ENCODE results near the gene COL6A1. TPM values are rescaled to one million over a fixed set of nuclear protein-coding genes. Genes with fewer than 3 reads are reported as not detected.
A peak's percentile ranks its signal among the peaks of the same experiment; 100 is the strongest.
"Not testable (repeated sequence)": the region's sequence is repeated elsewhere in the genome, so short reads cannot be mapped to it uniquely, and the experiment has no call there.

The COL6A1 gene
- total RNA-seq, 1 experiment from 2014 or later: 19.7 TPM

- no peak for DNase-seq (ENCODE audit: low spot score)
- intact Hi-C loops (cut with micrococcal nuclease; ENCODE audit: unreplicated experiment): no loop called here
- no TSS peak for BruUV-seq (replicated peaks)
- POLR2A ChIA-PET (ENCODE audit: low non-redundant PET): no interaction called here
- H3K27ac ChIP-seq (ENCODE audit: low read depth, low read length, poor library complexity, severe bottlenecking): no peak overlapping the region
- H3K9me3 ChIP-seq (ENCODE audit: low read depth, low read length, poor library complexity, severe bottlenecking): no peaks in the 10 kb centered on the region
- no peak overlapping the region for H3K4me3 ChIP-seq (ENCODE audit: low read depth, low read length, poor library complexity, severe bottlenecking)
- no peaks in the 10 kb centered on the region for H3K27me3 ChIP-seq (replicated peaks; ENCODE audit: insufficient read depth, low read depth, low read length, poor library complexity)
- no peak for TF ChIP-seq EZH2 (IDR thresholded peaks at IDR 0.05; ENCODE audit: borderline replicate concordance, low read depth, low read length, poor library complexity, severe bottlenecking)
- TF ChIP-seq CTCF (conservative IDR thresholded peaks at IDR 0.05; ENCODE audit: low read depth, low read length): no peak
- H3K4me1 ChIP-seq (ENCODE audit: insufficient read depth, low read length, poor library complexity, severe bottlenecking): peaks cover 19% of the 10 kb centered on the region
- H3K36me3 ChIP-seq (ENCODE audit: insufficient read depth, low read length, poor library complexity, severe bottlenecking): no peaks in the 10 kb centered on the region
- CTCF ChIA-PET: no interaction called here
These were observed 29.9 kb upstream of the COL6A1 start for GRCh38 chr21:45951676-45952075.

- intact Hi-C loops (cut with micrococcal nuclease; ENCODE audit: unreplicated experiment); BruUV-seq (replicated peaks); POLR2A ChIA-PET (ENCODE audit: low non-redundant PET); DNase-seq (ENCODE audit: low spot score); H3K36me3 ChIP-seq (ENCODE audit: insufficient read depth, low read length, poor library complexity, severe bottlenecking); H3K9me3 ChIP-seq (ENCODE audit: low read depth, low read length, poor library complexity, severe bottlenecking); H3K27ac ChIP-seq (ENCODE audit: low read depth, low read length, poor library complexity, severe bottlenecking); H3K27me3 ChIP-seq (replicated peaks; ENCODE audit: insufficient read depth, low read depth, low read length, poor library complexity); H3K4me3 ChIP-seq (ENCODE audit: low read depth, low read length, poor library complexity, severe bottlenecking); CTCF ChIA-PET: not testable (repeated sequence)
- H3K4me1 ChIP-seq (ENCODE audit: insufficient read depth, low read length, poor library complexity, severe bottlenecking): peaks cover 19% of the 10 kb centered on the region
These were observed 29.0 kb upstream of the COL6A1 start for GRCh38 chr21:45952527-45952926.

- BruUV-seq (replicated peaks): no TSS peak
- Histone ChIP-seq H3K9me3 (ENCODE audit: low read depth, low read length, poor library complexity, severe bottlenecking) (no peaks in the 10 kb centered on the region), H3K4me3 (ENCODE audit: low read depth, low read length, poor library complexity, severe bottlenecking) (no peak overlapping the region), H3K36me3 (ENCODE audit: insufficient read depth, low read length, poor library complexity, severe bottlenecking) (no peaks in the 10 kb centered on the region), H3K27me3 (replicated peaks; ENCODE audit: insufficient read depth, low read depth, low read length, poor library complexity) (no peaks in the 10 kb centered on the region), H3K4me1 (ENCODE audit: insufficient read depth, low read length, poor library complexity, severe bottlenecking) (peaks cover 19% of the 10 kb centered on the region), H3K27ac (ENCODE audit: low read depth, low read length, poor library complexity, severe bottlenecking) (no peak overlapping the region)
- TF ChIP-seq CTCF (conservative IDR thresholded peaks at IDR 0.05; ENCODE audit: low read depth, low read length) (no peak), EZH2 (IDR thresholded peaks at IDR 0.05; ENCODE audit: borderline replicate concordance, low read depth, low read length, poor library complexity, severe bottlenecking) (no peak)
- intact Hi-C loops (cut with micrococcal nuclease; ENCODE audit: unreplicated experiment): no loop called here
- CTCF ChIA-PET: no interaction called here
- DNase-seq (ENCODE audit: low spot score): no peak
- POLR2A ChIA-PET (ENCODE audit: low non-redundant PET): no interaction called here
These were observed 28.6 kb upstream of the COL6A1 start for GRCh38 chr21:45952974-45953373.

- no peak for DNase-seq (ENCODE audit: low spot score)
- POLR2A ChIA-PET (ENCODE audit: low non-redundant PET): no interaction called here
- Histone ChIP-seq H3K36me3 (ENCODE audit: insufficient read depth, low read length, poor library complexity, severe bottlenecking) (no peaks in the 10 kb centered on the region), H3K4me3 (ENCODE audit: low read depth, low read length, poor library complexity, severe bottlenecking) (no peak overlapping the region), H3K27ac (ENCODE audit: low read depth, low read length, poor library complexity, severe bottlenecking) (no peak overlapping the region), H3K9me3 (ENCODE audit: low read depth, low read length, poor library complexity, severe bottlenecking) (no peaks in the 10 kb centered on the region), H3K27me3 (replicated peaks; ENCODE audit: insufficient read depth, low read depth, low read length, poor library complexity) (no peaks in the 10 kb centered on the region), H3K4me1 (ENCODE audit: insufficient read depth, low read length, poor library complexity, severe bottlenecking) (peaks cover 19% of the 10 kb centered on the region)
- CTCF ChIA-PET: interaction anchor here (0.5 to 0.9 kb wide), 3 partner anchors 15 to 189 kb away, joined by 3 to 4 read pairs (median 3); no protein-coding TSS in a partner anchor
- intact Hi-C loops (cut with micrococcal nuclease; ENCODE audit: unreplicated experiment): no loop called here
- BruUV-seq (replicated peaks): no TSS peak
- TF ChIP-seq EZH2 (IDR thresholded peaks at IDR 0.05; ENCODE audit: borderline replicate concordance, low read depth, low read length, poor library complexity, severe bottlenecking) (no peak), CTCF (conservative IDR thresholded peaks at IDR 0.05; ENCODE audit: low read depth, low read length) (0 out of 2 replicates have a peak, but pooled peaks have one; percentile 13)
These were observed 27.3 kb upstream of the COL6A1 start for GRCh38 chr21:45954261-45954660.
